K562 treated with DMSO at 1 percent for 12 hours (cell line): ENCODE results near the gene GAPDH. TPM values are rescaled to one million over a fixed set of nuclear protein-coding genes. Genes with fewer than 3 reads are reported as not detected.

Source experiments
- total RNA-seq: library from RNA; unstranded; fragments of 300-600 nt; gene quantifications from 2 replicates; pipeline ENCODE4 v1.2.3, GENCODE V29; 2022; ENCODE audit not compliant: insufficient read depth

The GAPDH gene
- 2,249 and 2,330 TPM in 2 replicates for total RNA-seq

GRCh38 chr12:6533923-6534694 is at the start of gene GAPDH:
TSS of gene GAPDH (plus strand) at chr12:6534517. CDS start at chr12:6534833, 316 bp downstream.

GRCh38 chr12:6492838-6493496 is 41.4 kb upstream of the GAPDH start, which contains the start of gene MRPL51:
TSS of gene MRPL51 (minus strand) at chr12:6493262. CDS start at chr12:6493136, 126 bp downstream.

GRCh38 chr12:6493497-6494257 is 40.6 kb upstream of the GAPDH start, which contains the start of gene NCAPD2:
TSS of gene NCAPD2 (plus strand) at chr12:6494102. CDS start at chr12:6495099, 997 bp downstream.

Other genes with a start within 250 kb of the GAPDH start
- gene PLEKHG6, start 223.8 kb upstream of the GAPDH start, total RNA-seq = 0.48 and 0.56 TPM in 2 replicates
- 57.7 and 75.5 TPM in 2 replicates for gene TNFRSF1A, start 192.4 kb upstream of the GAPDH start, total RNA-seq
- not detected in 2 replicates for gene SCNN1A, start 159.0 kb upstream of the GAPDH start, total RNA-seq
- gene LTBR, start 150.4 kb upstream of the GAPDH start, total RNA-seq = 63.6 and 81.4 TPM in 2 replicates
- gene CD27, start 89.6 kb upstream of the GAPDH start, total RNA-seq = not detected in 2 replicates
- 4.0 and 4.1 TPM in 2 replicates for gene TAPBPL, start 82.5 kb upstream of the GAPDH start, total RNA-seq
- 7.3 and 12.2 TPM in 2 replicates for gene VAMP1, start 63.8 kb upstream of the GAPDH start, total RNA-seq
- gene MRPL51, start 41.3 kb upstream of the GAPDH start, total RNA-seq = 103 and 126 TPM in 2 replicates
- gene NCAPD2, start 40.4 kb upstream of the GAPDH start, total RNA-seq = 34.7 and 104 TPM in 2 replicates
- 0.77 TPM in 1 of 2 replicates, not detected in the other for gene IFFO1, start 21.5 kb downstream of the GAPDH start, total RNA-seq
- 9.0 and 35.2 TPM in 2 replicates for gene NOP2, start 33.8 kb downstream of the GAPDH start, total RNA-seq
- 176 and 289 TPM in 2 replicates for gene CHD4, start 72.9 kb downstream of the GAPDH start, total RNA-seq
- 4.9 and 11.5 TPM in 2 replicates for gene LPAR5, start 101.4 kb downstream of the GAPDH start, total RNA-seq
- gene ACRBP, start 112.9 kb downstream of the GAPDH start, total RNA-seq = 4.4 and 7.7 TPM in 2 replicates
- 22.3 and 34.4 TPM in 2 replicates for gene ING4, start 128.6 kb downstream of the GAPDH start, total RNA-seq
- 7.5 and 38.1 TPM in 2 replicates for gene ZNF384, start 154.9 kb downstream of the GAPDH start, total RNA-seq
- not detected in 2 replicates for gene PIANP, start 166.3 kb downstream of the GAPDH start, total RNA-seq
- 21.1 and 32.5 TPM in 2 replicates for gene COPS7A, start 189.5 kb downstream of the GAPDH start, total RNA-seq
- gene MLF2, start 218.6 kb downstream of the GAPDH start, total RNA-seq = 133 and 149 TPM in 2 replicates
- 336 and 424 TPM in 2 replicates for gene PTMS, start 231.8 kb downstream of the GAPDH start, total RNA-seq
- 0.92 and 1.6 TPM in 2 replicates for gene LAG3, start 238.0 kb downstream of the GAPDH start, total RNA-seq